GM19099 (cell line): ENCODE data around the gene ASIC3.

Experiments used
- POLR2A ChIP-seq: IDR thresholded peaks from 3 replicates; pipeline ENCODE4 v1.6.1; 2011; ENCODE audit warnings: low read depth; ENCODE audit not compliant: insufficient read length; ENCODE audit errors: extremely low read depth

ASIC3 gene

GRCh38 chr7:151080522-151081169 is 32.3 kb downstream of the ASIC3 start, which contains the start of gene FASTK:
Gene FASTK (minus strand): TSS chr7:151080809. CDS start chr7:151080766, 43 bp downstream.
- peak; percentile 87 for TF ChIP-seq POLR2A

GRCh38 chr7:151081170-151082101 is 33.1 kb downstream of the ASIC3 start:
- TF ChIP-seq POLR2A = no peak

- TF ChIP-seq POLR2A = no peak
Measured at GRCh38 chr7:151082141-151083070, 34.1 kb downstream of the ASIC3 start.

GRCh38 chr7:151083071-151083823 is 34.9 kb downstream of the ASIC3 start, which contains the start of gene TMUB1:
Gene TMUB1 (minus strand): TSS chr7:151083493. CDS start chr7:151082563, 930 bp downstream.
- peak; percentile 65 for TF ChIP-seq POLR2A

GRCh38 chr7:151083824-151084160 is 35.5 kb downstream of the ASIC3 start:
- no peak for TF ChIP-seq POLR2A

- no peak for TF ChIP-seq POLR2A
Measured at GRCh38 chr7:151085329-151085690, 37.0 kb downstream of the ASIC3 start.

GRCh38 chr7:151085691-151086620 is 37.6 kb downstream of the ASIC3 start, which contains the start of gene AGAP3:
Gene AGAP3 (plus strand): TSS chr7:151086475. CDS start chr7:151086742, 267 bp downstream.
- TF ChIP-seq POLR2A = peak; percentile 75

GRCh38 chr7:151086802-151087244 is 38.5 kb downstream of the ASIC3 start:
- TF ChIP-seq POLR2A = no peak

GRCh38 chr7:151087245-151088018 is 39.1 kb downstream of the ASIC3 start:
- peak; percentile 51 for TF ChIP-seq POLR2A

- no peak for TF ChIP-seq POLR2A
Measured at GRCh38 chr7:151088019-151088855, 39.9 kb downstream of the ASIC3 start.
